Suprapubic skin (tissue), 4 donors: ENCODE measurements around the gene TFF1. TPM values are rescaled to one million over a fixed set of nuclear protein-coding genes. Genes with fewer than 3 reads are reported as not detected.

Experiments used
- DNase-seq, 2 donors: peaks; one replicate each; pipeline ENCODE4 v3.0.0-alpha.2; 2019; ENCODE audit warnings: low spot score in 2 of 2
- H3K27ac ChIP-seq: fragments of 200-600 bp; sonication (generic); one replicate; pipeline ENCODE4 v1.5.1; 2019
- H3K27me3 ChIP-seq: fragments of 200-600 bp; sonication (generic); one replicate; pipeline ENCODE4 v1.5.1; 2019
- H3K36me3 ChIP-seq: fragments of 200-600 bp; sonication (generic); one replicate; pipeline ENCODE4 v1.5.1; 2019
- H3K4me1 ChIP-seq: fragments of 200-600 bp; sonication (generic); one replicate; pipeline ENCODE4 v1.5.1; 2019
- H3K4me3 ChIP-seq: fragments of 200-600 bp; sonication (generic); one replicate; pipeline ENCODE4 v1.5.1; 2019; ENCODE audit warnings: mild to moderate bottlenecking
- H3K9me3 ChIP-seq: fragments of 200-600 bp; sonication (generic); one replicate; pipeline ENCODE4 v1.5.1; 2019
- CTCF ChIP-seq, 2 donors: fragments of 200-600 bp in 1 of 2; fragments of 450-650 bp in 1 of 2; sonication (generic) in 1 of 2; IDR thresholded peaks; one replicate each; pipeline ENCODE4 v1.5.1; 2016 to 2019; ENCODE audit warnings: antibody characterized with exemption in 2 of 2, mild to moderate bottlenecking in 1 of 2, moderate library complexity in 1 of 2
- EP300 ChIP-seq: sonication (generic); formaldehyde crosslinking; IDR thresholded peaks from one replicate; pipeline ENCODE4 v1.6.1; 2017; ENCODE audit warnings: antibody characterized with exemption
- POLR2A ChIP-seq, 2 donors: fragments of 450-650 bp; IDR thresholded peaks; one replicate each; pipeline ENCODE4 v1.6.1; 2017; ENCODE audit warnings: antibody characterized with exemption in 2 of 2, mild to moderate bottlenecking in 2 of 2, moderate library complexity in 2 of 2
- POLR2AphosphoS5 ChIP-seq, 3 donors: sonication (generic); formaldehyde crosslinking; IDR thresholded peaks; one replicate each; pipeline ENCODE4 v1.6.1; 2017; ENCODE audit warnings: antibody characterized with exemption in 3 of 3
- WGBS: methylation state at CpG from one replicate; pipeline ENCODE4 v1.1.5; 2018; 5-methylcytosine and 5-hydroxymethylcytosine counted together
- total RNA-seq, 4 donors: library from RNA; depleted of rRNA; stranded (reverse); fragments of >200 nt; gene quantifications; one replicate each; pipeline ENCODE4 v1.1.0, GENCODE V29; 2016

Gene TFF1
- total RNA-seq, 4 donors from 2014 or later, result not detected

- Histone ChIP-seq H3K4me3 (no peak overlapping the region), H3K36me3 (no peaks in the 10 kb centered on the region), H3K27me3 (no peaks in the 10 kb centered on the region), H3K27ac (no peak overlapping the region), H3K9me3 (no peaks in the 10 kb centered on the region), H3K4me1 (no peaks in the 10 kb centered on the region)
- 76% methylated on average over 20 of the region's 20 CpGs for WGBS
- TF ChIP-seq EP300 (no peak), POLR2A (IDR thresholded peaks at IDR 0.05) (no peak), CTCF (IDR thresholded peaks at IDR 0.05) (no peak), POLR2AphosphoS5 (IDR thresholded peaks at IDR 0.05) (no peak)
- no peak for DNase-seq
These were observed 22.6 kb upstream of the TFF1 start for GRCh38 chr21:42388740-42389448.

DNA sequence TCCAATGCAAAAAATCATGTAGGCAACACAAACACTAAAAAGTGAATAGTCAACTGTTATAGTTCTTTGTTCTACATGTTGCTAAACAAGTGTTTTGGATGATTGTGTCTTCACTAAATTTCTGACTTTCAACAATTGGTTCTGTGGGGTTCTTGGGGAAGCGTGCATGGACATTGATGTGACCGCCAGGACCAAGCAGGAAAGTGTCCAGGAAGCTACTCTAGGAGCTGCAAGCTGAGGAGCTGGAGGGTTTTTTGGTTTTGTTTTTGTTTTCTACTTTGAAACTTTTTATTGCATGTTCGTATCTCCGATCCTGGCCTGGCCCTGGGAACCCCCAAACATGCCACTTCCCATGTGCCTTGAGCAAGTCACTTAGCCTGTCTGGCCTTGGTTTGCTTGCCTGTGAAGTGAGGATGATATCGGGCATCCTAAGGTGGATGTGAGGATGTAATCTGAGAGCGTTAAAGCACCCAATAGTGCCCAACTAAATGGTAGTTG is 21.6 kb upstream of the TFF1 start:
- TF ChIP-seq EP300 (no peak), CTCF (IDR thresholded peaks at IDR 0.05) (no peak), POLR2AphosphoS5 (IDR thresholded peaks at IDR 0.05) (no peak), POLR2A (IDR thresholded peaks at IDR 0.05) (no peak)
- no peak overlapping the region for H3K4me3 ChIP-seq
- H3K4me1 ChIP-seq, result no peaks in the 10 kb centered on the region
- no peaks in the 10 kb centered on the region for H3K36me3 ChIP-seq
- H3K9me3 ChIP-seq, result no peaks in the 10 kb centered on the region
- 88% methylated on average over 6 of the region's 6 CpGs for WGBS
- no peak overlapping the region for H3K27ac ChIP-seq
- no peak for DNase-seq
- H3K27me3 ChIP-seq, result no peaks in the 10 kb centered on the region

DNA sequence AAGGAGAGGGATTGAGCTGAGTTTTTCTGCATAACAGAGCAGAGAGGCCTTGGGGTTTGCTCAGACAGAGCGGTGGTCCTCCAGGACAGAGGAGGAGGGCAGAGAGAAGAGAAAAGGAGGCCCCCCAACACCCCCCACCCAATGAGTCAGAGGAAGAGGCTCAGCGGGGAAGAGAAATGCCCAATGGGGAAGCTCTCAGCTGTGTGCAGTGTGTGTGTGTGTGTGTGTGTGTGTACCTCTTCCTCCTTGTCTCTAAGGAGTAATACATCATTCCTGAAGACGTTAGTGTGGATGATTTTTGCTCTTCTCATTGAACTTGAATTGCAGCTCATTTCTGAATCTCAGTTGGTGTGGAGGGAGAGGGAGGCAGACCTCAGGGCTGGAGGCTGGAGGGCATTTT is 20.8 kb upstream of the TFF1 start:
- 43% methylated on average over 3 of the region's 3 CpGs for WGBS
- no peak for DNase-seq
- no peak overlapping the region for H3K27ac ChIP-seq
- H3K4me3 ChIP-seq, result no peak overlapping the region
- TF ChIP-seq POLR2A (IDR thresholded peaks at IDR 0.05) (no peak), CTCF (IDR thresholded peaks at IDR 0.05) (no peak), POLR2AphosphoS5 (IDR thresholded peaks at IDR 0.05) (no peak), EP300 (no peak)
- no peaks in the 10 kb centered on the region for H3K4me1 ChIP-seq
- H3K36me3 ChIP-seq, result no peaks in the 10 kb centered on the region
- no peaks in the 10 kb centered on the region for H3K9me3 ChIP-seq
- no peaks in the 10 kb centered on the region for H3K27me3 ChIP-seq

GRCh38 chr21:42386034-42386591 is 19.8 kb upstream of the TFF1 start:
- DNase-seq, result no peak
- H3K9me3 ChIP-seq, result no peaks in the 10 kb centered on the region
- no peak overlapping the region for H3K4me3 ChIP-seq
- TF ChIP-seq CTCF (IDR thresholded peaks at IDR 0.05) (no peak), POLR2A (IDR thresholded peaks at IDR 0.05) (no peak), POLR2AphosphoS5 (IDR thresholded peaks at IDR 0.05) (no peak), EP300 (no peak)
- H3K4me1 ChIP-seq, result no peaks in the 10 kb centered on the region
- no peaks in the 10 kb centered on the region for H3K36me3 ChIP-seq
- no peak overlapping the region for H3K27ac ChIP-seq
- WGBS, result 94% methylated on average over 10 of the region's 11 CpGs
- no peaks in the 10 kb centered on the region for H3K27me3 ChIP-seq

GRCh38 chr21:42385619-42386018 is 19.3 kb upstream of the TFF1 start:
- Histone ChIP-seq H3K27ac (no peak overlapping the region), H3K4me1 (no peaks in the 10 kb centered on the region), H3K9me3 (no peaks in the 10 kb centered on the region), H3K27me3 (no peaks in the 10 kb centered on the region), H3K36me3 (no peaks in the 10 kb centered on the region), H3K4me3 (no peak overlapping the region)
- 94% methylated on average over 5 of the region's 5 CpGs for WGBS
- no peak for TF ChIP-seq POLR2AphosphoS5 (IDR thresholded peaks at IDR 0.05)
- no peak for TF ChIP-seq EP300
- no peak for TF ChIP-seq CTCF (IDR thresholded peaks at IDR 0.05)
- TF ChIP-seq POLR2A (IDR thresholded peaks at IDR 0.05), result no peak
- DNase-seq, result no peak
